Parathyroid adenoma (tissue), 2 donors: ENCODE results near the gene TRAF3IP3.

Experiments used
- H2AFZ ChIP-seq: fragments of 300-600 bp; sonication (generic); one replicate; pipeline ENCODE4 v1.7.0; 2017; ENCODE audit warnings: antibody characterized with exemption, mild to moderate bottlenecking
- H3K27ac ChIP-seq: fragments of 300-600 bp; sonication (generic); one replicate; pipeline ENCODE4 v1.7.0; 2017
- H3K27me3 ChIP-seq: fragments of 300-600 bp; sonication (generic); one replicate; pipeline ENCODE4 v1.7.0; 2017; ENCODE audit warnings: low read length; ENCODE audit not compliant: control insufficient read depth, insufficient read depth
- H3K36me3 ChIP-seq: fragments of 300-600 bp; sonication (generic); one replicate; pipeline ENCODE4 v1.7.0; 2017; ENCODE audit warnings: low read length; ENCODE audit not compliant: control insufficient read depth, insufficient read depth
- H3K4me1 ChIP-seq: fragments of 300-600 bp; sonication (generic); one replicate; pipeline ENCODE4 v1.7.0; 2017; ENCODE audit warnings: control low read depth
- H3K4me2 ChIP-seq: fragments of 300-600 bp; sonication (generic); one replicate; pipeline ENCODE4 v1.7.0; 2017; ENCODE audit warnings: low read length
- H3K4me3 ChIP-seq: fragments of 300-600 bp; sonication (generic); one replicate; pipeline ENCODE4 v1.7.0; 2017; ENCODE audit warnings: low read depth, low read length
- H3K79me2 ChIP-seq: fragments of 300-600 bp; sonication (generic); one replicate; pipeline ENCODE4 v1.7.0; 2017; ENCODE audit warnings: control low read depth
- H3K9ac ChIP-seq: fragments of 300-600 bp; sonication (generic); one replicate; pipeline ENCODE4 v1.7.0; 2017; ENCODE audit warnings: mild to moderate bottlenecking
- H3K9me3 ChIP-seq: fragments of 300-600 bp; sonication (generic); one replicate; pipeline ENCODE4 v1.7.0; 2017; ENCODE audit warnings: low read length; ENCODE audit not compliant: control insufficient read depth
- TF ChIP-seq, protein P1 (sequence below): fragments of 300-600 bp; sonication (generic); IDR thresholded peaks from one replicate; pipeline ENCODE4 v1.7.0; 2017; ENCODE audit warnings: antibody characterized with exemption, mild to moderate bottlenecking
- donor health status: primary hyperparathyroidism.

The TRAF3IP3 gene

GRCh38 chr1:209755926-209756614 lies at the start of gene TRAF3IP3:
TRAF3IP3 (plus strand) TSS chr1:209756053; CDS start chr1:209760040, 3,987 bp downstream.
- TF ChIP-seq, protein P1, sequence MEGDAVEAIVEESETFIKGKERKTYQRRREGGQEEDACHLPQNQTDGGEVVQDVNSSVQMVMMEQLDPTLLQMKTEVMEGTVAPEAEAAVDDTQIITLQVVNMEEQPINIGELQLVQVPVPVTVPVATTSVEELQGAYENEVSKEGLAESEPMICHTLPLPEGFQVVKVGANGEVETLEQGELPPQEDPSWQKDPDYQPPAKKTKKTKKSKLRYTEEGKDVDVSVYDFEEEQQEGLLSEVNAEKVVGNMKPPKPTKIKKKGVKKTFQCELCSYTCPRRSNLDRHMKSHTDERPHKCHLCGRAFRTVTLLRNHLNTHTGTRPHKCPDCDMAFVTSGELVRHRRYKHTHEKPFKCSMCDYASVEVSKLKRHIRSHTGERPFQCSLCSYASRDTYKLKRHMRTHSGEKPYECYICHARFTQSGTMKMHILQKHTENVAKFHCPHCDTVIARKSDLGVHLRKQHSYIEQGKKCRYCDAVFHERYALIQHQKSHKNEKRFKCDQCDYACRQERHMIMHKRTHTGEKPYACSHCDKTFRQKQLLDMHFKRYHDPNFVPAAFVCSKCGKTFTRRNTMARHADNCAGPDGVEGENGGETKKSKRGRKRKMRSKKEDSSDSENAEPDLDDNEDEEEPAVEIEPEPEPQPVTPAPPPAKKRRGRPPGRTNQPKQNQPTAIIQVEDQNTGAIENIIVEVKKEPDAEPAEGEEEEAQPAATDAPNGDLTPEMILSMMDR = no peak
- no peak within 1 kb of the TSS for H3K4me3 ChIP-seq
- H3K4me1 ChIP-seq = no peaks in the 10 kb centered on the region
- H3K9me3 ChIP-seq = no peaks in the 10 kb centered on the region
- no peaks in the 10 kb centered on the region for H3K27me3 ChIP-seq
- no peak within 1 kb of the TSS for H3K27ac ChIP-seq
- H2AFZ ChIP-seq = no peak within 1 kb of the TSS
- no peak within 1 kb of the TSS for H3K4me2 ChIP-seq
- H3K79me2 ChIP-seq = no peaks in the 10 kb centered on the region
- H3K9ac ChIP-seq = no peak within 1 kb of the TSS
- no peaks in the 10 kb centered on the region for H3K36me3 ChIP-seq

- no peaks in the 10 kb centered on the region for H3K36me3 ChIP-seq
- no peak overlapping the region for H3K9ac ChIP-seq
- H3K9me3 ChIP-seq = no peaks in the 10 kb centered on the region
- no peaks in the 10 kb centered on the region for H3K27me3 ChIP-seq
- no peak overlapping the region for H2AFZ ChIP-seq
- H3K4me3 ChIP-seq = no peak overlapping the region
- H3K27ac ChIP-seq = no peak overlapping the region
- no peak overlapping the region for H3K4me2 ChIP-seq
- no peaks in the 10 kb centered on the region for H3K4me1 ChIP-seq
- TF ChIP-seq, protein P1 = no peak
- H3K79me2 ChIP-seq = no peaks in the 10 kb centered on the region
Observed at GRCh38 chr1:209706622-209707021, 49.2 kb upstream of the TRAF3IP3 start.

DNA sequence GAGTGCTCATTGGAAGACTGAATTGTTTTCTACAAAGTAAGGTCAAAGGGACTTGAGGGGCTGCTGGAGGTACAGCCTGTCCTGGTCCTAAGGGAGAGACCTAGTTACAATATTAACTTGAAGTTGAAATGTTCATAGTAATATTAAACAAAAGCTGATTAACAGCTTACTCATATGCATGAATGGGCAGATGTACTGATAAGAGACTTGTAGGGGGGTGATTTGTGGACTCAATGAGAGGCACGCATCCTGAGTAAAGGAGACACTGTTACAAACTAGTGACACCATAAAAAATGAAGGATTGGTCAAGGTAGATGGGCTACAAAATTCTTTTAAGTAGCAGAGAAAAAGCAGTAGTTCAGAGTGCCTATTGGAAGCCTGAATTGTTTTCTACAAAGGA lies 48.5 kb upstream of the TRAF3IP3 start:
- Histone ChIP-seq H3K36me3 (no peaks in the 10 kb centered on the region), H3K9me3 (no peaks in the 10 kb centered on the region), H3K79me2 (no peaks in the 10 kb centered on the region), H2AFZ (no peak overlapping the region), H3K4me1 (no peaks in the 10 kb centered on the region), H3K27me3 (no peaks in the 10 kb centered on the region), H3K4me3 (no peak overlapping the region), H3K9ac (no peak overlapping the region), H3K27ac (no peak overlapping the region), H3K4me2 (no peak overlapping the region)
- TF ChIP-seq, protein P1 = no peak

GRCh38 chr1:209708297-209708696 lies 47.6 kb upstream of the TRAF3IP3 start:
- H3K4me3 ChIP-seq = no peak overlapping the region
- H3K9me3 ChIP-seq = no peaks in the 10 kb centered on the region
- no peak overlapping the region for H3K9ac ChIP-seq
- H3K4me1 ChIP-seq = no peaks in the 10 kb centered on the region
- TF ChIP-seq, protein P1 = no peak
- no peaks in the 10 kb centered on the region for H3K36me3 ChIP-seq
- H3K27ac ChIP-seq = no peak overlapping the region
- H2AFZ ChIP-seq = no peak overlapping the region
- no peaks in the 10 kb centered on the region for H3K27me3 ChIP-seq
- no peaks in the 10 kb centered on the region for H3K79me2 ChIP-seq
- no peak overlapping the region for H3K4me2 ChIP-seq

DNA sequence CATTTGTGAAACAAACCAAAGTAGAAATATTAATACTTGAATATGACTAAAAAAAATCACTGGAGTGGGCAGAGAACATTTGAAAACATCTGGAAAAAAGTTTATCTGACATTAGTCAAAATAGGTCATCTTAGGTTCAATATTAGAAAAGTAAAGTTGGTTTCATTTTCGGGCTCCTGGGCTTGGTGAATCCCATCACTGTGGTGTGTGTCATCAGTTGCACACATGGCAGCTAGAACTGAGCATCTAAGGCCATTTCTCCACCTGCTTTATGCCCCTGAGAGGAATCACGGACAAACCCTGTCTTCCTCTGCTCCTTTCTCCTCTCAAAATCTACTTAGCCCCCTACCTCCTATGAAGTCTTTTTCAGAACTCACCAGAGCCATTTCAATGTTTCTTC lies 45.8 kb upstream of the TRAF3IP3 start:
- no peak overlapping the region for H3K9ac ChIP-seq
- H3K4me3 ChIP-seq = no peak overlapping the region
- no peaks in the 10 kb centered on the region for H3K36me3 ChIP-seq
- no peak overlapping the region for H3K27ac ChIP-seq
- H3K27me3 ChIP-seq = no peaks in the 10 kb centered on the region
- no peak overlapping the region for H2AFZ ChIP-seq
- H3K9me3 ChIP-seq = no peaks in the 10 kb centered on the region
- no peaks in the 10 kb centered on the region for H3K4me1 ChIP-seq
- TF ChIP-seq, protein P1 = no peak
- H3K4me2 ChIP-seq = no peak overlapping the region
- no peaks in the 10 kb centered on the region for H3K79me2 ChIP-seq
